ENCODE results near the gene LMF2.

- no peak for TF ChIP-seq CTCF (IDR thresholded peaks at IDR 0.05)
- TF ChIP-seq POLR2A (IDR thresholded peaks at IDR 0.05): no peak
Observed at GRCh38 chr22:50459496-50460140, 47.9 kb downstream of the LMF2 start.

Measured in breast epithelium (tissue), 3 donors.